ENCODE data around the gene GPR160.

DNA sequence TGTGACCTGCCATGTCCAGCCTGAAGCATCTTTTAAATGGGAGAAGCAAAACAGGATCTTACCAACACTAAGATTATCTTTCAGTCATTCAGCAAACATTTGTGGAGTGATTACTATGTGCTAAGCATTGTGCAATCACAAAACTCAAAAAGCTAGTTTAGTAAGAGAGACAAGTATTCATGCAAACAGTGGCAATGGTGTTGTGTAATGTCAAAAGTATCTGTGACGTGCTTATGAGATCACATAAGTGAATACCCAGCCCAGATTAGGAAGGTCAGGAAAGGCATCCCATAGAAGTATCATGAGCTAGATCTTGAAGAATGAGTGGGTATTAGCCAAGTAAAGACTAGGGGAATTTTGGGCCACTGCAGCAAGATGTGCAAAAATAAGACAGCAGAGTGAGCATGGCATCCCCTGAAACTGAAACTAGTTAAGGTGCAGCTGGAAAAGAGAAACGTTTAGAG, 39.1 kb upstream of the GPR160 start:
- TF ChIP-seq, protein P1, sequence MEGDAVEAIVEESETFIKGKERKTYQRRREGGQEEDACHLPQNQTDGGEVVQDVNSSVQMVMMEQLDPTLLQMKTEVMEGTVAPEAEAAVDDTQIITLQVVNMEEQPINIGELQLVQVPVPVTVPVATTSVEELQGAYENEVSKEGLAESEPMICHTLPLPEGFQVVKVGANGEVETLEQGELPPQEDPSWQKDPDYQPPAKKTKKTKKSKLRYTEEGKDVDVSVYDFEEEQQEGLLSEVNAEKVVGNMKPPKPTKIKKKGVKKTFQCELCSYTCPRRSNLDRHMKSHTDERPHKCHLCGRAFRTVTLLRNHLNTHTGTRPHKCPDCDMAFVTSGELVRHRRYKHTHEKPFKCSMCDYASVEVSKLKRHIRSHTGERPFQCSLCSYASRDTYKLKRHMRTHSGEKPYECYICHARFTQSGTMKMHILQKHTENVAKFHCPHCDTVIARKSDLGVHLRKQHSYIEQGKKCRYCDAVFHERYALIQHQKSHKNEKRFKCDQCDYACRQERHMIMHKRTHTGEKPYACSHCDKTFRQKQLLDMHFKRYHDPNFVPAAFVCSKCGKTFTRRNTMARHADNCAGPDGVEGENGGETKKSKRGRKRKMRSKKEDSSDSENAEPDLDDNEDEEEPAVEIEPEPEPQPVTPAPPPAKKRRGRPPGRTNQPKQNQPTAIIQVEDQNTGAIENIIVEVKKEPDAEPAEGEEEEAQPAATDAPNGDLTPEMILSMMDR (IDR thresholded peaks at IDR 0.05): no peak
- TF ChIP-seq POLR2A (IDR thresholded peaks at IDR 0.05): no peak

Data from lower leg skin (tissue), 3 donors.